PC-3 (cell line): ENCODE measurements around the gene NPR2. TPM values are rescaled to one million over a fixed set of nuclear protein-coding genes. Genes with fewer than 3 reads are reported as not detected.

Source experiments
- ATAC-seq: fragments of 200-7000 bp; cut with Tn5 transposase; 2 replicates; pipeline ENCODE4 v1.9.1; 2020; ENCODE audit warnings: mild to moderate bottlenecking, moderate library complexity
- BruUV-seq: library from RNA; stranded (reverse); fragments of 400-500 nt; replicated peaks from 2 replicates; lab custom pipeline; 2021; lab: Mats Ljungman, UMichigan
- CTCF ChIA-PET: fragments of 300-600 bp; sonication (Branson Sonifier 250); formaldehyde crosslinking; loops from one replicate; lab custom pipeline; 2022; ENCODE audit warnings: antibody characterized with exemption; lab: Charles Lee
- POLR2A ChIA-PET: fragments of 300-600 bp; sonication (Branson Sonifier 250); formaldehyde crosslinking; loops from one replicate; lab custom pipeline; 2022; ENCODE audit warnings: antibody characterized with exemption; ENCODE audit not compliant: unreplicated experiment; lab: Charles Lee
- DNase-seq: peaks from one replicate; pipeline ENCODE4 v3.0.0-alpha.2; 2015
- H2AFZ ChIP-seq: fragments of 300-600 bp; sonication (generic); 2 replicates; pipeline ENCODE4 v1.6.0; 2016; ENCODE audit warnings: antibody characterized with exemption, low read length
- H3F3A ChIP-seq: fragments of 300-600 bp; sonication (generic); one replicate; pipeline ENCODE4 v1.6.0; 2017; ENCODE audit warnings: antibody characterized with exemption, low read length, control low read depth, mild to moderate bottlenecking; ENCODE audit not compliant: unreplicated experiment
- H3K27ac ChIP-seq: fragments of 300-600 bp; sonication (generic); 2 replicates; pipeline ENCODE4 v1.5.1; 2016; ENCODE audit warnings: mild to moderate bottlenecking, low read length
- H3K27me3 ChIP-seq: fragments of 300-600 bp; sonication (generic); 2 replicates; pipeline ENCODE4 v1.6.1; 2016; ENCODE audit warnings: low read length, mixed read lengths
- H3K36me3 ChIP-seq: fragments of 300-600 bp; sonication (generic); 2 replicates; pipeline ENCODE4 v1.6.1; 2016; ENCODE audit warnings: low read depth, mixed run types, low read length, mixed read lengths
- H3K4me1 ChIP-seq: fragments of 300-600 bp; sonication (generic); 2 replicates; pipeline ENCODE4 v1.5.1; 2016; ENCODE audit warnings: low read length; ENCODE audit not compliant: insufficient read depth
- H3K4me2 ChIP-seq: fragments of 300-600 bp; sonication (generic); 2 replicates; pipeline ENCODE4 v1.6.0; 2016; ENCODE audit warnings: low read length
- H3K4me3 ChIP-seq: fragments of 300-600 bp; sonication (generic); 2 replicates; pipeline ENCODE4 v1.5.1; 2016; ENCODE audit warnings: mild to moderate bottlenecking, low read length, mixed read lengths
- H3K79me2 ChIP-seq: fragments of 300-600 bp; sonication (generic); 2 replicates; pipeline ENCODE4 v1.6.1; 2017; ENCODE audit warnings: low read length, mixed read lengths
- H3K9ac ChIP-seq: fragments of 300-600 bp; sonication (generic); 2 replicates; pipeline ENCODE4 v1.6.0; 2016; ENCODE audit warnings: mild to moderate bottlenecking, low read length
- H3K9me2 ChIP-seq: fragments of 300-600 bp; sonication (generic); replicated peaks from 2 replicates; pipeline ENCODE4 v1.6.1; 2016; ENCODE audit warnings: mixed run types, low read length, mixed read lengths
- H3K9me3 ChIP-seq: fragments of 300-600 bp; sonication (generic); 2 replicates; pipeline ENCODE4 v1.6.1; 2016; ENCODE audit warnings: low read length, mixed read lengths
- H4K20me1 ChIP-seq: fragments of 300-600 bp; sonication (generic); 2 replicates; pipeline ENCODE4 v1.6.1; 2016; ENCODE audit warnings: low read length, mixed read lengths
- CTCF ChIP-seq: fragments of 300-600 bp; sonication (generic); conservative IDR thresholded peaks from 2 replicates; pipeline ENCODE4 v1.5.1; 2017; ENCODE audit warnings: antibody characterized with exemption, low read depth, mild to moderate bottlenecking, low read length
- EZH2 ChIP-seq: fragments of 300-600 bp; sonication (generic); IDR thresholded peaks from one replicate; pipeline ENCODE4 v1.6.1; 2017; ENCODE audit warnings: antibody characterized with exemption, mild to moderate bottlenecking, low read length; ENCODE audit not compliant: unreplicated experiment
- EZH2phosphoT487 ChIP-seq: fragments of 300-600 bp; sonication (generic); IDR thresholded peaks from 2 replicates; pipeline ENCODE4 v1.6.1; 2018; ENCODE audit warnings: mild to moderate bottlenecking, antibody characterized with exemption, low read length, borderline replicate concordance
- intact Hi-C: fragments of 100-400 bp; cut with micrococcal nuclease; formaldehyde crosslinking; loops from 2 replicates; pipeline ENCODE4 v1.9.0; 2023
- total RNA-seq: library from RNA; depleted of rRNA; stranded (reverse); fragments of >200 nt; gene quantifications from 2 replicates; pipeline ENCODE4 v1.2.3, GENCODE V29; 2014

NPR2 gene
- total RNA-seq, 1 experiment from 2014 or later, result 1.5 TPM

DNA sequence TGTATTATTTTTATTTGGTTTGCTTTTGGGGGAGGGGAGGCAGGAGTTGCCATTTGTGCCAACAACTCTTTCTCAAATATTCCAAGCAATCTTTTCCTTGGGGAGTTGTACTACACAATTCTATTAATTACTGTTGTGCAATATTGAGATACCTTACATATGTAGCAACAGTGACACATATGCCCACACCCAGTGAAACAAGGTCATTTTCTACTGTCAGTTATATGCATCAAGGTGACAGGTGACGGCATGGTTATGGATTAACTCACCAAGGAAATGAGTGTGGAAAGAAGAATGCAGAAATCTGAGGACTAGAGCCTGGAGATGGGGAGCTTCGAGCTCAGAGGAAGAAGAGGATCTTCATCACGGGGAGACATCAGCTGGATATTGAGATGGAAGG is 19.4 kb upstream of the NPR2 start:
- peak overlapping the region; percentile 64 for H3K27ac ChIP-seq
- peak; percentile 77 for DNase-seq
- BruUV-seq, result no TSS peak

DNA sequence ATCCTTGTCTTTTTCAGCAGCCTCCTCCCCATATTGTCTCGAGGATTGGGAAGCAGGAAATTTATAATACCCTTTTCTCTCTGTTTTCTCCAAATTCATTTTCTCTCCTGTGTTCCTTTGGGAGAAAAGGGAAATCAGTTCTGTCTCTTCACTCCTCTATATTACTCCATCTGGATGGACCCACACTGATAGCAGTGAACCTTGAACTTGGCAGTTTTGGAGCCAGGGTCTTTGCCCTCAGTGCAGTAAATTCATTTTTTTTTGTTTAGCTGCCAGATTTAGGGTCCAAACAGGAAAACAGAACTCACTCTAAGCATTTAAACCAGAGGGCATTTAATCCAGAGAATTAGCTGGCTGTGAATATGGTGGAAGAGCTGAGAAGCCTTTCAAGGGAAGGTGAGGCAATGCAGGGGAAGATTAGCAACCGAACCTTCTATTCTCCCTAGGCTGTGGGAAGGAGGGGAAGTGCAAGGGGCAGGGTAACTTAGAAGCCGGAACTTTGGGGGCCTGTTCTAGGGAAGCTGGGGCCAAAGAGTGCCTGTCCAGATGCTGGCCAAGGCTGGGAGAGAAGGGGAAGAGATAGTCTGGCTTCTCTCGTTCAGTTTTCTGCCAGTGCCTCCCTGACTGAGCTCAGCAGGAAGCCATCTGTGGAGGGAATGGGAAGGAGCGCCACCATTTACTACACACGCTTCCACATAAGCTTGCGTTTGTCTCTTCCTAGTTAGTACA is 16.3 kb upstream of the NPR2 start:
- no peak for TF ChIP-seq CTCF
- TF ChIP-seq EZH2, result no peak
- no peak for TF ChIP-seq EZH2phosphoT487
- ATAC-seq, result no peak
- Histone ChIP-seq H3K9me2 (no peaks in the 10 kb centered on the region), H3K4me2 (no peak overlapping the region), H3K27me3 (no peaks in the 10 kb centered on the region), H3K27ac (no peak overlapping the region), H3K4me3 (no peak overlapping the region), H3K9ac (no peak overlapping the region), H3K4me1 (peaks cover 34% of the 10 kb centered on the region), H2AFZ (no peak overlapping the region), H3F3A (peaks cover 5% of the 10 kb centered on the region), H3K79me2 (no peaks in the 10 kb centered on the region), H4K20me1 (no peaks in the 10 kb centered on the region), H3K9me3 (no peaks in the 10 kb centered on the region), H3K36me3 (no peaks in the 10 kb centered on the region)
- intact Hi-C loops, result loop anchor here (10.0 kb wide), 1 partner anchor 50 kb away; the partner anchor contains the start of genes FAM221B and TMEM8B
- DNase-seq, result no peak
- CTCF ChIA-PET, result no interaction called here
- POLR2A ChIA-PET, result no interaction called here
- BruUV-seq, result no TSS peak

More for the DNA sequence above, 19.4 kb upstream of the NPR2 start:
- Histone ChIP-seq H3K36me3 (no peaks in the 10 kb centered on the region), H3K4me2 (peak overlapping the region; percentile 58), H3K4me1 (peaks cover 37% of the 10 kb centered on the region), H4K20me1 (no peaks in the 10 kb centered on the region), H3K79me2 (no peaks in the 10 kb centered on the region), H3K9me2 (no peaks in the 10 kb centered on the region), H3K27me3 (no peaks in the 10 kb centered on the region), H3K4me3 (peak overlapping the region; percentile 22; the same call in 1 of the 2 replicates), H3K9me3 (no peaks in the 10 kb centered on the region), H3K9ac (no peak overlapping the region), H3F3A (peaks cover 5% of the 10 kb centered on the region), H2AFZ (no peak overlapping the region)
- CTCF ChIA-PET, result interaction anchor here (0.5 to 1.7 kb wide), 2 partner anchors 19 to 23 kb away, joined by 3 to 6 read pairs; partner anchors contain the start of genes GBA2 and RGP1
- ATAC-seq, result peak; percentile 72
- POLR2A ChIA-PET, result no interaction called here
- intact Hi-C loops, result loop anchor here (1.0 to 10.0 kb wide), 2 partner anchors 15 to 53 kb away; partner anchors contain the start of genes FAM221B and TMEM8B
- no peak for TF ChIP-seq EZH2phosphoT487

DNA sequence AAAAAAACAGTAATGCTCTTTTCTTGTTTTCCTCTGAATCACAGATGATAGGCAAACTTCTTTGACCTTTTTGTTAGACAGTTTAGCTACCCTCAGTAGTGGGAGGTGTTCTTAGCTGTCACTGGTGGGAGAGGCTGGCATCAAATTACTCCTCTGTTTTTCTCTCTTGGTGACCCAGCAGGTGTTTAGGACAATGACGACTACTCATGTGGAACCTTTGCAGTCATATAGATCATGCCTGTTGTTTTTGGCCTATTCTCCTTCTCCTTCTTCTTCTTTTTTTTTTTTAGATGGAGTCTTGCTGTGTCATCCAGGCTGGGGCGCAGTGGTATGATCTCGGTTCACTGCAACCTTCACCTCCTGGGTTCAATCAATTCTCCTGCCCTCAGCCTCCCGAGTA is 15.4 kb upstream of the NPR2 start:
- BruUV-seq, result no TSS peak
- H3K4me2 ChIP-seq, result no peak overlapping the region
- H3K79me2 ChIP-seq, result no peaks in the 10 kb centered on the region
- ChIA-PET POLR2A (no interaction called here), CTCF (interaction anchor here (0.5 kb wide), 1 partner anchor 1667 kb away, joined by 8 read pairs; no protein-coding TSS in a partner anchor)
- TF ChIP-seq EZH2phosphoT487 (no peak), CTCF (no peak), EZH2 (no peak)
- H3F3A ChIP-seq, result no peaks in the 10 kb centered on the region
- H4K20me1 ChIP-seq, result no peaks in the 10 kb centered on the region
- no peak overlapping the region for H3K4me3 ChIP-seq
- H3K9me2 ChIP-seq, result no peaks in the 10 kb centered on the region
- no peak for DNase-seq
- H2AFZ ChIP-seq, result no peak overlapping the region
- no peak for ATAC-seq
- no peaks in the 10 kb centered on the region for H3K27me3 ChIP-seq
- H3K4me1 ChIP-seq, result peaks cover 24% of the 10 kb centered on the region
- H3K36me3 ChIP-seq, result no peaks in the 10 kb centered on the region
- H3K9ac ChIP-seq, result no peak overlapping the region
- H3K27ac ChIP-seq, result no peak overlapping the region
- H3K9me3 ChIP-seq, result no peaks in the 10 kb centered on the region
- intact Hi-C loops, result loop anchor here (10.0 kb wide), 1 partner anchor 49 kb away; the partner anchor contains the start of genes FAM221B and TMEM8B
